HG02852 (cell line): ENCODE results near the gene C16orf46.

Experiments used
- ATAC-seq: cut with Tn5 transposase; IDR thresholded peaks from one replicate; pipeline ENCODE4 v1.9.1; 2021; ENCODE audit warnings: mild to moderate bottlenecking, moderate library complexity; ENCODE audit not compliant: unreplicated experiment

The C16orf46 gene

DNA sequence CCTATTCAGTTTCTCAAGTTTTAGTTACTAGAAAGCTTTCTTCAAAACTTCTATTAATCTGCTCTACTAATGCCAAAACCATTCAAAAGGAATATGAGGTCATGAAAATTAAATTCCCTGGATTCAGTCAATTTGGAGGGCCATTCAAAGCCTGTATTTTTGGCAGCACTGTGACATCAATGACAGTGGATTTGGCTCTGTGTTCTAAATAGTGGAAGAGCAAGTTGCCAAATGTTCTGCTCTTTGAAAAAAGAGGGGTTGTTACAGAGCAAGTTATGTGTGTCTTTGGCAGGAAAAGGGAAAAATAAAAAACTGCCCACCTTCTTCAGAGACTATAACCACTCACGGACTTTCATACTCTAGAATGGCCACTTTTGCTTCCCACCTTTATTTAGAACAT is 3.2 kb upstream of the C16orf46 start:
- ATAC-seq: no peak

DNA sequence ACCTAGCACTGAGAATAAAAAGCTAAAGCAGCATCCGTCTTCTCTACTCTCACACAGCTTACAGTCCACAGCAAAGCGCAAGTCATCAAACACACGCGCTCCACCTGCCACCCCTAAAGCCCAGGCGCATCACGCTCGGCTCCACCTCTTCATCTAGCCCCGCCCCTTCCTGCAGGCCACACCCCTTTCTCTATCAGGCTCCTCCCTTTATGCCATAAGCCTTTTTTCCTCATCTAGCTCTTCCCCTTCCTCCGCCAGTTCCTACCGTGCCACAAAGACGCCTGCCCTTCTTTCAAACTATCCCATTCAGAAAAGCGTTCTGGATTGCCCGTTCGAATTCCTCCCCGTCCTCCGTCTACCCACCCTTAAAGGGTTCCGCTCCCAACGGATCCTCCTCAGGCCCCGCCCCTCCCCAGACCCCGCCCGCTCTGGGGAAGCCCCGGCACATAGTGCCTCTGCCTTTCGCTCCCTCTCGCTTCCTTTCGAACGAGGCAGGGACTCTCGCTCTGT is 417 bp downstream of the C16orf46 start:
- ATAC-seq: peak; percentile 80

DNA sequence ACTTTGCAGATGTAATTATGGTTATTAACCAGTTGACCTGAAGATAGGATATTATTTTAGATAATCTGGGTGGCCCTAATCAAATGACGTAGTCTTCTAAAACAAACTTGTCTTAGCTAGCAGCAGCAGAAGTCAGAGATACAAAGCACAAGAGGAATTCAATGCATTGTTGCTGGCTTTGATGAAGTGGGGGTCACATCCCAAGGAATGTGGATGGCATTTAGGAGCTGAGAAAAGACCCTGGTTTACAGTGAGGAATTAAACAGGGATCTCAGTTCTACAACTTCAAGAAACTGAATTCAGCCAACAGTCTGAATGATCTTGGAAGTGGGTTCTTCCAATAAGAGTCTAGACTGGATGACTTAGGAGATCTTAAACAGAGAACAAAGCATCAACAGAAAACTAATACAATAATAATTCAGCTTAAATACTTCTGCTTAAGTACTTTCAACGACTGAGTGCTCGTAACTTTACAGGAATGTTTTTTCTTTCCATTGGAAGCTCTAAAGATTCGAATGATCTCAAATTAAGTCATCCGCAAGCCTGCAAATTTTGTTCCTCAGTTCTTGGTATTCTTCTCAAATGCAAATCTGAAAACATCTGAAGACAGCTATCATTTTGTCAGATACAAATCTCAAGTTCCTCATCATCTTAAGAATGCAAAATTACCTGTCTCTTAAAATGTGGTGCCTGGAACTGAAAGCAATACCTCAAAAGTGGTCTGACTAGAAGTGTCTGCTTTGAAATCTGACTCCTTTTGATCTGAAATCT is 3.3 kb downstream of the C16orf46 start:
- ATAC-seq: no peak

DNA sequence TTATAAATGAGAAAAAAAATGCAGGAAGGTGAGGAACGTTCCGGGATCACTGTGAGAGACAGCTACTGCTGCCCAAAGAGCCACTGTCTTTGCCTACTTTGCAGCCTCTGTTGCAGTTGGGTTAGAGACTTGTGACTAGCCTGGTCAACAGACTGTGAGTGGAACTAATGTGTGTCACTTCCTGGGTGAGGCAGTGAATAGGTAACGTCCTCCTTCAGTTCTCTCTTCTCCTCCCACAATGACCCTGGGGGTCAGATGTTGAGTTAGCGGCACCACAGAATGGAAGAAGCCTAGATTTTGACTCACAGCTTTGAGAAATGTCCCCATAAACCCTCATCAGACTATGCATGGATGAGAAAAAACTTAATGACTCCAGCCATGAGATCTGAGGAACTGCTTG is 5.2 kb downstream of the C16orf46 start:
- no peak for ATAC-seq

DNA sequence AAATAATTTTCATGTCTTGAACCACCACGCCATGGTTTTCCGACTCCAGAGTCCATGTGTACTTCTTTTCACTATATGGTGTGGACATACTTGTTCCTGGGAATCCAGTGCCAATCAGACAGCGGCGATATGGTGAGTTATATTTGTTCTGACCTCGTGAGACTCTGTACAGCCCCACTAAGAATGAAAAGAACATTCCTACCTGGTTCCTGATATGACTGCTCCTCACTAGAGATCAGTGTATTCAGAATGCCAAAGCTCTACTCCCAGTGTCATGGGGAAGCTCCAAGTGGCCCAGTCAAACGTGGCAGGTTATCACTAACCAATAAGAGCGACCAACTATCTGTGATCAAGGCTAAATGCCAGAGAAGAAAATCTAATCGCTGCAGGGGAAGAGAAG is 6.1 kb downstream of the C16orf46 start:
- no peak for ATAC-seq

DNA sequence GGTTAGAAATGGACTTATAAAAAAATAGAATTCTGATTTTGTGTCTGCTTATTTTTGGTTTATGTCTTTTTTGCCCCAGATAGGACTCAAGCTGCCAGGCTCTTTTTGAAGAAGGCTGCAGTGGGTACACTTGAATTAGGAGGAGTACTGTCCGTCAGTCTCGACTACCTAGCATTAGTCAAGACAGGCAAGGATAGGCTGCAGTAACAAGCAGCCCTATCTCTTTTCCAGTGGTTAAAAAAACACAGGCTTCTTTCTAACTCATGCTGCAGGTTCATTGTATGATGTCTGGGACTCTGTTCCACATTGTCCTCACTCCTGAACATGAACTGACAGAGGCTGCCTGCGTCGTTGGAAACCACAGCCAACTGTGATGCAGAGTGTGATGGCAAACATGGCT is 8.0 kb downstream of the C16orf46 start:
- no peak for ATAC-seq

DNA sequence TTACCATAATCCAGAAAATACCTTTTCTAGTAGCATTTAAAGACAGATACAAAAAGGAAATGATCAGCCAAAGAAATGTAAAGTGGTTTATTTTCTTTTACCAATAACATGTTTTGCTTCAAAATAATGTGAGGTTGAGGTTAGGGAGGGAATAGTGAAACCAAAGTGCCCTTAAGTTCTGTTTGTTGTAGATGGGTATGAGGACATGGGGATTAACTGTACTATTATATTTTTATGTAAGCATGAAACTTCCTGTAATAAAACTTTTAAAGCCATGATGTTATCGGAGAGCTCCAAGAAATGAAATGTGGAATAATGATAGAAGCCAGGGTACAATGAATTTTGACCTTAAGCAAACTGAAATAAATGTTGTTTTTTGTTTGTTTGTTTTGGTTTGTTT is 9.9 kb downstream of the C16orf46 start:
- no peak for ATAC-seq

DNA sequence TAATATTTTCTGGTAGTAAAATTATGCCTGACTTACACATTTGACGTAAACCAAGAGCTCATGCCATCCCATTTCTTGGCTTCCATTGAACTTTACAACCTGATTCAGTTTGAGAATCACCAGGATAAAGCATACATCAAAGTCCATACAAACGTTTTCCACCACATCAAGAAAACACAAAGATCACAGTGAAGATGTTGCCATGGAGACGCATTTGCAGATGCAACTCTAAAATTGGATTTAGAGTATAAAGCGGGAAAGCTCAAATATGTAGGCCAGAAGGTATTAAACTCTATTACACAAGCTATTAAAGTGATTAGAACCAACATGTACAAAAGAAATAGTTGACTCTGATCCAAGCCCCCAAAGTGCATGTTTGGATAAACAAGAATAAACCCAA is 10.4 kb downstream of the C16orf46 start:
- ATAC-seq: no peak

DNA sequence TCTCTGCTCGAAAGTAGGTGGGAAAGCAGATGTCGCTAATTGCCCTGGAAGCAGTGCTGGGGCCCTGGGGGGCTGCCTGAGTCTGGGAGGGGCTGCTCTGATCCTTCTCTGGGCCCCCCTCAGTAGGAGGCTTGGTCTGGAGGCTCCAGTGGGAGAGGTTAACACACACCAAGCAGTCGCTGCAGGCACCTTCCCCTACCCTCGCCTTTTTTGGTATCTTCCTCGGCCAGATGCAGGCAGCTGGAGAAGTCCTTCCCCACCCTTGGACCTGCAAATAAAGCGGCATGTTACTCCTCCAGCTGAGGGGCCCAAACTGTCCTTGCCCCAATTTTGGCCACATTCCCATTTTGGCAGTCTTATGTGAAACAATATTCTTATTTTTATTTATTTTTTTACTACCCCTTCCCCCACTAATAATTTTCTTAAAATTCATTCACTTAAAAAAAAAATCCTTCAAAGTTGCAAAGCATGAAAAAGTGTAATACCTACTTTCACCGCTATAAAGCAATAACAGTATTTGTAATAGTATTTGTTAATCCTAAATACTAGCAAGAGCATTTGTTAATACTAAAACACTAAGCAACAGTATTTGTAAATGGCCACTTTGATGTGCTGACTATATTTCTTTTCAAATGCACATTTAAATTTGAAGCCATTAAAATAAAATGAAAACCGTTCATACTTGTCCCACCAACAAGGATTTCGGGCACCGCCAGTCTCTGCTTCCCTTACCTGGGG is 15.0 kb downstream of the C16orf46 start:
- no peak for ATAC-seq

DNA sequence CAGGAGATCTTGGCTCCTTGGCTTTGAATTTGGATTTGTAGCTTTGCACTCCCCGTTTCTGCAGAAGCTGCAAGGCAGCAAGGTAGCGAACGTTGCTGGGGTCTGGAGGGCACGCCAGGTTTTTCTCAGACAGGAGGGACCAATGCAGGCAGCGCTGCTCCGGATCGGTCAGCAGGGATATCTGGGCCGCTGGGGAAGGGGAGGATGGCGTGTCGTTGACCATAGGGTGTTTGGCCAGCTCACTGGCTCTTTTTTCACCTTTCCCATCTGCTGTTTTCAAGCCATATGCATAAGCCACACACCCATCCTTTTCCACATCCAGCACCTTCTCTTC is 15.8 kb downstream of the C16orf46 start:
- no peak for ATAC-seq

DNA sequence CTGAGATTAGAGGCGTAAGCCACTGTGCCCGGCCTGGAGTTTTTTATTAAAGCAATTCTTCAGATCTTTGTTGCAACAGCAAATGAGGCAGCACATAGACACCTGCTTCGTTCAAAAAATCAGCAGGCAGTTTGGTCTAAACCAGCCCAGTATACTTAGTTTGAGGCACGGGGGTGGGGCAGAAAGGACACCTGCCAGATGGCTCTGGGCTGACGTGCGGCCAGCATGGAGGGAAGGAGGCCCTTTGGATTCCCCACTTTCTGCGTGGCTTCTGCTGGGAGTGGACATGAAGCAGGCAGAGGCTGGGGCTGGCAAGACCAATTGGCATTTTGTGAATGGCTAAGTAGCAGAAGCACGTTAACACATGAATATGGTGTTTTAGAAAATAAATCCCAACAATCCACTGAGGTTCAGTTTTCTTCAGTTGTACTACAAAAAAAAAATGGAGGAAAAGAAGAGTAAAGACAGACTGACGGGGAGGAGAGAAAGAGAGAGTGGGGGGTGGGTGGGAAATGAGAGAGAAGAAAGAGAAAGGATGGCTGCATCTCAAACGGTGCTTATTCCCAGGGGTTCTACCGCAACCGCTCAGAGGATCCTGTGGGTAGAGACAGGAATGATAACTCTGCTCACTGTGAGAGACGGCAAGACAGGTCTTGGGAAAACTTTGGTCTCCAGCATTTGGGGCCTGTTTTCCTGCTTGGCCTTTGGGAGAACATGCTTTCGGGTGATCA is 16.3 kb downstream of the C16orf46 start:
- no peak for ATAC-seq

DNA sequence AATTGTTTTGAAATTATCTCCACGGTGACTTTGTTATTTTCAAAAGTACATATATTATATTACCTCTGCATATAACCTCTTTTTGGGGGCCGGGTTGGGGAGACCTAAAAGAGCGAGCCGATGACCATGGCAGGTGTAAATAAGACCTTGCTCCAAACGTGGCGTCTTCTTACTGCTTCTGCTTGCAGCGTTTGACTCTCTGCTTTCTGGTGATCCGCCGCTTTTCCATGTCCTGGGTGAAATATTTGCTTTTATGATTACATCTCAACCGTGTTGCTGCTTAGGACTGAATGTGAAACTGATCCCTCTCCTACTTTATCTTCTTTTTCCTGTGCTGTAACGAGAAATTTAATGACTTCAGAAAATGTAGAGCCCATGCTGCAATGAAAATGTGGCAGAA is 23.3 kb downstream of the C16orf46 start:
- no peak for ATAC-seq

DNA sequence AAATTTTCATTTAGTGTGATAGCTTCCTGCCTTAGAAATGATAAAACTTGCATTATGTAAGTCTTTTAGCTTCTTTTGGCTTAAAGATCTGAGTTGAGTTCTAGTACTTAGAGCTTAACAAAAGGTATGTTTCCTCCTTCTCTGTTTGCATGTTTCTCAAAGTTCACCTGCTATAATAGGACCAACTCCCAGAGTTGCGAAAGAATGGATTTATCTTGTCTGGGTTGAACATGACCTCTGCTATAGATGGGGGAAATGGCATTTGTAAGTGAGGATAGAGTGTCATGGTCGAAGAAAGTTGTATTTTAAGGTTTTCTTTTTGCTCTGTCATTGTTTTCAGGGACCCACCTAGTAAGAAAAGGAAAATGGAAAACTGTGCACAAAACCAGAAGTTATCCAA is 34.2 kb downstream of the C16orf46 start:
- no peak for ATAC-seq

DNA sequence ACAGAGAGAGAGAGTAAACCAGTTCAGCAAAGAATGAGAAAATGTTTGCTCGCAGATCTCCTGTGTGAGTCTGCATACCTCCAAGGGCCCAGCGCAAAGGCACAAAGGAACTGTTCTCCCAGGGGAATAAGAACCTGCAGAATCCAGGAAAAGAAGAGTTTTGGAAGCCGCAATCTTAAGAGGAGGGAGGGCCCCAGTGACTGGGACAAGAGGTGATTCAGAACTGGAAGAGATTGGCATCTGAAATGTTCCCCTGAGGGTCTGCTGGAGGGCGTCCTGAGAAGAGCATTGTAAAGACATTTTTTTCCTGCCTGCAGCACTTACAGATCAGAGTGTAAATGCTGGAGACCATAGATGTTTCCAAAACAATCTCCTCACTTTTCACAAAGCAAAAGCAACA is 35.3 kb downstream of the C16orf46 start:
- ATAC-seq: no peak

DNA sequence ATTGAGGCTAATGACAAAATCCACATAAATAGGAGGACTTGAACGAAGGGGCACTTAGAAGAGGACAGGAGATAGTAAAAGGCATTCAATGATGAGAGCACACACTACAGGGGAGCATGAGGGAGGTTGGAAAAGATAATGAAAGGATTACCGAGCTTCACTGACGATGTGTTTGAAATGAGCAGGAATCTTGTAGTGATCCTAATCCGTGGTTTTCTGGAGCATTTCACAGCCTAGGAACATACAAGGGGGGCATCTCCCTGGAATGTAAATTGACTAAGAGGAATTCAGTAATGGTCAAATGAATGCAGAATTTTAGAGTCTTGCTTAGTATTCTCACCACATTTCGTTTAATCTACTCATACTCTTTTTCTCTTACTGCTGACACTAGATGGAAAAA is 36.2 kb downstream of the C16orf46 start:
- no peak for ATAC-seq

DNA sequence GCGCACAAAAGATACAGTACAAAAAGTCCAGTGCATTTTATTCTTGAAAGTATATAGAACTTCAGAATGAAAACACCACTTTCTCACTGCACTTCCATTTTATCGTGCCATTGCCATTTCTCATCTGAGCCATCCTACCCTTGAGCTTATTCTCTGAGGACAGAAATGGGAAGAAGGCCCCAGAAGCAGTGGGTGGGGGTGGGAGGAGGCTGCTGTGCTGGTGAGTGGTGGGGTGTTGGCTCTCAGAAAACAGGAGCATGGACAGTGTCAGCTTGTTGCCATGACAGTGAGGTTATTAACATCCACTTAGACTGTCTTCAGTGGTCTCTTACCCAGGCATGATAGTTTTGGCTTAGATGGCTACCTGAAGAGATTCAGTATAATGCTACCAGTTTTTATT is 36.9 kb downstream of the C16orf46 start:
- no peak for ATAC-seq

DNA sequence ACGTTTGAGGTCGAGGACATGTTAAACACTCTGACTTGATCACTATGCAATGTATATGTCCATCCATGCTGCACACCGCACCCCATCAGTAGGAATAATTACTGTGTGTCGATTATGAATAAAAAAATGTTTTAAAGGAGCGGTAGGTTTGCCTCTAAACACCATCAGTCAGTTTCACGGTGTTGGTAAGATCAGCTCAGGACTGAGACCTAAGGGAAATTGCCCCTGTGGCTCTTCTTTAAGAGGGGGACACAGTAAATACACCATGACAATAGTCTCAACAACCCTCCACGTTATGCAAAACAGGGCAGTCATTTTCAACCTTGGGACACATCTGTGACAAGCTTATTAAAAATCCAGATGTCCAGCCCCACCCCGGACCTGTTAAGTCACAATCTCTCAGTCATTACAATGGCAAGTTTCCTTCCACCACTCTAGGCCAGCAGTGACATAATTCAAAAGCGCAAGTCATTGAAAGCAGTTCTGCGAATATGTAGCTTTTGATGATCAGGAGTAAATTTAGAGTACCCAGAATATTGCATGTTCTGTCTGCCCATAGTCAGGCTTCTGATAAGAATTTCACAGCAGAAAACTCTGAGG is 40.2 kb downstream of the C16orf46 start:
- ATAC-seq: no peak

DNA sequence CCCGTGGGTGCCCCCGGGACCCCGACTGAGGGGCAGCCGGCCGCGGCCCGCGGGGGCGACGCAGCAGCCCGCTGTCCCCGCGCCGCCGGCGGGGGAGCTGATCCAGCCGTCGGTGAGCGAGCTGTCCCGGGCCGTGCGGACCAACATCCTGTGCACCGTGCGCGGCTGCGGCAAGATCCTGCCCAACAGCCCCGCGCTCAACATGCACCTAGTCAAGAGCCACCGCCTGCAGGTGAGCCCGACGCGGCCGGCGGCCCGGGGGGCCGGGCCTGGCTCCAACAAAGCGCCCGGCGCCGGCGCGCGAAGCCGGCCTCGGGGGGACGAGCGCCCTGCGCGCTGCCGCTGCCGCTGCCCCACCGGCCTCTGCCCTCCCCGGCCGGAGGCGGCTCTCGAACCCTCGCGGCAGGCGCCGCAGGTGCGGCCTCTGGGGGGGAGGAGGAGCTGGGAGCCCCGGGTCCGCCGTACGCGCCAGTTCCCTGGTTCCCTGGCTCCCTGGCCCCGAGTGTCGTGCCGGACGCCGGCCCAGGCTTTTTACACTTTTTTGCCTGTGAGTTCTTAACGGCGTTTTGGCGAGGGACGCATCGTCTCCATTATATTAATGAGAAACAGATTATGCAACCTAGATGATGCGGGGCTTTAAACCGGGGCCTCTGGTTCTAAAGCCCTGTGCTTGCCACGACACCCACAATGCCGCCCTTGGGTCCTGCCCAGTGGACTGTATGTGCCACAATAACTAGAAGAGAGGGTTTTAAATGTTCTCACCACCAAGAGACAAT is 40.9 kb downstream of the C16orf46 start:
- peak; percentile 66 for ATAC-seq

DNA sequence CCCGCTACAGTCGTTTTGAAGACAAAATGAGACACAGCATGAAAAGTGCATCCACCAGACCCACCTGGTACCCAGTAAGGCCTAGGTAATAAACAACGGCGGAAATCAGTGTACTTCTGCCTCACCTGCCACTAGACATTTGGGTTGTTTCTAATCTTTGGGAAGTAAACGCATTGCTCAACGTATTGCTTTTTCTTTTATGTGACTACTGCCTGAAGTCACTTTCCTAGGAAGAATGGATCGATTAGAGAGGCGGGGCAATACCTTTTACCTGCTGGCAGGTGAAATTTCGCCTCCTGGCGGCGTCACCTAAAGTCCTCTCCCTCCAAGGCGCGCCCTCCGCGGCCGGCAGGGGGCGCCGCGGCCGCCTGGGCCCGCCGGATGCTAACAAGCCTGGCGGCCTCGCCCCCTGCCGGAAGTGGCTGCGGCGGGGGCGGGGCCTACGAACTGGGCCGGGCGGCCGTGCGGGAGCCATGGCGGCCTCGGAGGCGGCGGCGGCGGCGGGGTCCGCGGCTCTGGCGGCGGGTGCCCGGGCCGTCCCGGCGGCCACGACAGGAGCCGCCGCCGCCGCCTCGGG is 41.6 kb downstream of the C16orf46 start, which contains the start of gene ATMIN:
Gene ATMIN, plus strand, starts transcription at position 445 of the 577 bp plus-strand sequence. Its CDS starts 29 bp downstream, at position 474.
- ATAC-seq: peak; percentile 89

DNA sequence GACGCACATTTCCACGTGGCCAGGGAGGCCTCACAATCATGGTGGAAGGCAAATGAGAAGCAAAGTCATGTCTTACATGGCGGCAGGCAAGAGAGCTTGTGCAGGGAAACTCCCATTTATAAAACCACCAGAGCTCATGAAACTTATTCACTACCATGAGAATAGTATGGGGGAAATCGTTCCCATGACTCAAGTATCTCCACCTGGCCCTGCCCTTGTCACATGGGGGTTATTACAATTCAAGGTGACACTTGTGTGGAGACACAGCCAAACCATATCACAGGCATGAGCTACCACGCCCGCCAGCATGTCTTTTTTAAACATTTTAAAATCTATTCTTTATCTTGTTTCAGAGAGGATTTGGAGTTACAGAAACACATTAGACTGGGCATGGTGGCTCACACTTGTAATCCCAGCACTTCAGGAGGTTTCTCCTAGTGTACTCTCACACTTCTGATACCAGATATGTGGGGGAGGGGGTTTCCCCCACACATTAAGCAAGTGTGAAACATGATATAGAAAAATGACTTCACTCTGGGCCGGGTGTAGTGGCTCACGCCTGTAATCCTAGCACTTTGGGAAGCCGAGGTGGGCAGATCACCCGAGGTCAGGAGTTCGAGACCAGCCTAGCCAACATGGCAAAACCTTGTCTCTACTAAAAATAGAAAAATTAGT is 47.0 kb downstream of the C16orf46 start:
- ATAC-seq: no peak
